ENCODE data around the gene TMEM253.
A peak's percentile ranks its signal among the peaks of the same experiment; 100 is the strongest.

Gene TMEM253

GRCh38 chr14:21090940-21091663 is 9.8 kb upstream of the TMEM253 start:
- DNase-seq: no peak

DNA sequence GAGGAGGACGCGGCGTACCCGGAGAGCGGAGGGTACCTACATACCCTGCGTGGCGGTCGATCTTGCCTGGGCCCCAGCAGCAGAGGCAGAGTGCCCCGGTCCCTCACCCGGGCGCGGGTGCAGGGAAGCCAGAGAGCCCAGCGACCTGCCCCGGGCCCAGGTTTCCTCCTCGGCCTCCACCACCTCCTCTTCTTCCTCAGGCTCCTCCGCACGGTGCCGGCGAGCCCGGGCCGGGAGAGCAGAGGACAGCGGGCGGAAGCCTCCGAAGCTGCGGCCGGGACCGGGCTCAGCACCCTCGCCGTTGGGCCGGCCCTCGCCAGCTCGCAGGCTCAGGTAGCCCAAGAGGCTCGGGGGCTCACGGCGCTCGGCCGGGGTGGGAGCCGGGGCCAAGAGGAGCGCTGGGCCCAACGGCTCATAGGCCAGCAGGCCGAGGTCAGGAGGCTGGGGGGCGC is 9.0 kb upstream of the TMEM253 start:
- no peak for DNase-seq

DNA sequence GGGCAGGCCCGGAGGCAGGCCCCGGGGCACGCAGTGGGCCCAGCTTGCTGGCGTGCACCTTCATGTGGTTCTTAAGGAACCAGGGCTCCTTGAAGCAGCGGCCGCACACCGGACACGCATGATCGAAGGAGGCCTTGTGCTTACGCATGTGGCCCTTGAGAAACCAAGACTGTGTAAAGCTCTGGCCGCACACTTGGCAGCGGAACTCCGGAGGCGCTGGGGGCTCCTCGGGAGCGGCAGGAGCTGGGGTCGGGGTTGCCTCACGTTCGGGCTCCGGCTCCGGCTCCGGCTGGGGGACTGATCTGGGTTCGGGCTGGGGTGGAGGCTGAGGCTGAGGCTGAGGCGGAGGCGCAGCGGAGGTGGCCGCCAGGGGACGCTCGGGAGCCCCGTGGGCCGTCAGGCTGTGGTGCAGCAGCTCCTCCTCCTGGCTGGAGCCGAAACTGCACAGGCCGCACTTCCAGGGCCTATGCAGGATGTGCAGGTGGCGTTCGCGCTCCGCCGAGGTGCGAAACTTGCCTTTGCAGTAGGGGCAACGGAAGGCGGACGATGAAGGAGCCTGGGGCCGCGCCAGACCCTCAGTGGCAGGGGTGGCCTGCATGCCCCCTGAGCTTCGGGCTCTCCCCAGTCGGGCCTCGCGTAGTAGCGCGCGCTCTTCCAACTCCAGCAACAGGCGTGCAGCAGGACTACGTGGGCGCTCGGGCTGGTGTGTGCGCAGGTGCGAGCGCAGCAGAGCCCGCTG is 8.4 kb upstream of the TMEM253 start:
- DNase-seq: peak; percentile 80 to 92 (median 86)

DNA sequence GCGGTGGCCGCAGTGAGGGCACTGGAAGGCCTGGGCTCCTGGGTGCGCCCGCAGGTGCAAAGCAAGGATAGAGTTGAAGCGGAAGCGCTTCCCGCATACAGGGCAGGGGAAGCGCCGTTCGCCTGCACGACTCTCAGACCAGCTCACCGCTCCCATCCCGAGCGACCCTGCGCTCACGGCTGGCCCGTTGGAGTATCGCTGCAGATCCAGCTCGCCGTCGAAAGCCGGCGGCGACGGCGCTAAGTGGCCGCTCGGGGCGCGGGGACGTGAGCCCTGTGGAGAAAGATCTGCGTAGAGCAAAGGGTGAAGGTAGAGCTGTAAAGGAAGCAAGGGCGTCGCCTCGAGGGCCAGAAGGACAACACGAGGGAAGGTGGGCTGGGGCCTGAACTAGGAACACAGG is 7.8 kb upstream of the TMEM253 start:
- no peak for DNase-seq

DNA sequence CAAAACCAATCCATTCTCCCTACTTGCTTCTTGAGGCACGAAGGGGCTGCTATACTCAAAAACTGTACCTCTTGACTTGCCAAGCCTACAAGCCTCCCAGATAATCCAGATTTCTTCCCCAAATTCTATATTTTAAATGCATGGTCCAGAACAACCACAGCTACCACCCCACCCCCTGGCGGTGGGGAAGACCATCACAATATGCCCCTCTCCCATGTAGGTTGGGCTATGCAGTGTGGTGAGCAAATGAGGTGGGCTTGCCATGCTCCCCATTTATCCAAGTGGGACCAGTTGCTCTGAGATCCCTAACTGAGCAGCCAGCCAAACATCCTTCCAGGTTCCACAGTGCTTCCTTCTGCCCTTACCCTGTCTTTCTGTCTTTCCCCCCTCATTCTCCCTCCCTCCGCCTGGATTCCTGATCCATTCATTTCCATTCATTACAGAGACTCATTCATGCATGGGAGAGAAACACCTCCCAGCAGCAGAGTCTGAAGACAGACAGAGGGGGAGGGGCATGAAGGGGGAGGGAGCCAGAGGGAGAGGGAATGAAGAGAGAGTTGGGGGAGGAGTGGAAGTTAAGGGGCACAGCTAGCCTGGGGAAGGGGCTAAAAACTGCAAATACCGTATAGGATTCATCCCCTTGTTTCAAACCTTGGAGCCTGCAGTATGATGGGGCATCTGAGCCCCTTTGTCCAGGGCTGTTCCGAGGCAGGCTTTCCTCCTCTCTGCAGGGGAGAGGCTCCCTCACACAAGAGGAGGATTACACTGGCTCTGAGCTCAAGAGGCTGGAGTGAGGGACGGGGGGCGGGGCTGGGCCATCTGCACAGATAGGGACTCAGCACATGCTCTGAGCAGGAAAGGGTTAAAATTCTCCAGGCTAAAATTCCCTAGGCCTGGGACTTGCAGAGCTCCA is 6.8 kb upstream of the TMEM253 start:
- no peak for DNase-seq

DNA sequence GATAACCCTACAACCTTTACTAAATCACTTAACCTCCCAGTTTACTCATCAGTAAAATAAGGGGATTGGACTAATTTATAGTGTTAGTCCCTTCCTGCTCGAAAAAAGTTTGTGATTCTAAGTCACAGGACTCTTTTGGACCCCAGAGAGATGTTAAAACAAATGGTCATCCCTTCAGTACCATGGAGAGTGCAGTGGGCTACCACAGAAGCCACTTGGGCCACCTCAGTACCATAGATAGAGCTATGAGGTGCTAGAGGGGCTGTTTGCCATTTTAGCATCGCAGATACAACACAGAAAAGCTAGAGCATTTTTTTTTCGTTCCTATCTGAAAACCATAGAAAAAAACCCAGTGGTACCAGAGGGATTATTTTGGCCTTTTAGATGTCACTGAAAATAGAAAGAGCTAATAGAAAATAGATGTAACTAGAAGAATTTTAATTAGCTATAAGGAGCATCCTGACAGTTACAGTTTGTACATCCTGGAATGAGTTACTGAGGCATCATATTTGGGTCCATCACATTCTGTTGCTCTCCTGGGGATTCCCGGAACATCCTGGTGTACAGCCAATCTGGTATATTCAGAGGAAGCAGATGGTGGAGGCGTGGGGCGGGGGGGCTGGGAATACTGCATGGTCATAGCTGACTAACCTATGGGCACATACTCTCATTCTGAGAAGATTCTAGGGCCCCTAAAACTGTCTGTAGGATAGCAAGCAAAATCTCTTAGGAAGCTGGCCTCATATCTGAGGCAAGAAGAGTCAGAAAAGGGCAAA is 5.2 kb upstream of the TMEM253 start:
- no peak for DNase-seq

- no peak for DNase-seq
Measured at GRCh38 chr14:21096438-21096837, 4.4 kb upstream of the TMEM253 start.

GRCh38 chr14:21096978-21097635 is 3.8 kb upstream of the TMEM253 start:
- no peak for DNase-seq

GRCh38 chr14:21097636-21098075 is 3.2 kb upstream of the TMEM253 start:
- no peak for DNase-seq

GRCh38 chr14:21098076-21098891 is 2.6 kb upstream of the TMEM253 start, which contains the start of gene ZNF219:
Gene ZNF219, minus strand, starts transcription at chr14:21098655. Its CDS starts 5,064 bp downstream, at chr14:21093591.
- DNase-seq: peak in 2 of 5 experiments; percentile 26 to 34

DNA sequence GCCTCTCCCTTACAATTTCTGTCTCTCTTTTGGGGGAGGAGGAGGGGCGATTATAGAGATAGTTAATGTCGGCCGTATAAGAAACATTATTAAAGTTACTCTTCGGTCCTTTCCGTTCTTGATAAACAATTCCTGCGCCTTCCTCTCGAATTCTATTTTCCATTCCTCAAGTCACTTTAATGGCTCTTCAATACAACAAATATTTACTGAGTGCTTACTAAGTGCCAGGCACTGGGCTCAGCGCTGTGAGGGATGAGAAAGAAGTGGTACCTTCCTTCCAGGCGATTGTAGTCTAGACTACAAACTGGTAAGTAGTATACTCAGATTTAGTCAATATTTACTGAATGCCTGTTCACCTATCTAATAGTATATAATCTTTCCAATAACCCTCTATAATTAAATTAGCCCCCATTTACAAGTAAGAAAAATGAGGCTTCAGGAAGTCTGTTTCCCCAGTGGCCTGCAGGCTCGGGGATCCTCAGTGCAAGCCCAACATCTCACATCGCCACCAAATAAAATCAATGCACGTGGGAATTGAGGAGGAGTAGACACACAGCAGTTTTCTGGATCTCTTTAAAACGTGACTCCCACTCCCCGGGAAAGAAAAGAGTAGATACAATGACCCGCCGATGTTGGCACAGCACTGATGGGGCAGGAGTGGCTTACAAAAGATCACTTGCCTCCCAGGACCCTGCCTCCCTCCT is 1.8 kb upstream of the TMEM253 start:
- no peak for DNase-seq

DNA sequence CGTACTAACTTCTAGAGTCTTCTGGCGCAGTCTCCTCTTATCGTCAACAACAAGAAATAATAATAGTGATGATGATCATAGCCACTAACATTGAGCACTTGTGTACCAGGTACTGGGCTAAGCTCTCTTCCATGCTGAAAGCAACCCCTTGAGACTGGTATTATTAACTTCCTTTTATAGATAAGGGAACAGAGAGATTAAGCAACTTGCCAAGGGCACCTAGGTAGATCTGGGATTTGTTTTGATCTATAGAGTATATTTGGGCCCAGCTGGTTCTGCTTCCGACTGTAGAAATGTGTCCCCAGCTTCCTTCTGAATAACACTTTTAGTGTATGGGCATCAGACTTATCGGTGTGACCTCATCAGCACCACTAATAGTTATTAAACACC is 1.3 kb upstream of the TMEM253 start:
- no peak for DNase-seq

DNA sequence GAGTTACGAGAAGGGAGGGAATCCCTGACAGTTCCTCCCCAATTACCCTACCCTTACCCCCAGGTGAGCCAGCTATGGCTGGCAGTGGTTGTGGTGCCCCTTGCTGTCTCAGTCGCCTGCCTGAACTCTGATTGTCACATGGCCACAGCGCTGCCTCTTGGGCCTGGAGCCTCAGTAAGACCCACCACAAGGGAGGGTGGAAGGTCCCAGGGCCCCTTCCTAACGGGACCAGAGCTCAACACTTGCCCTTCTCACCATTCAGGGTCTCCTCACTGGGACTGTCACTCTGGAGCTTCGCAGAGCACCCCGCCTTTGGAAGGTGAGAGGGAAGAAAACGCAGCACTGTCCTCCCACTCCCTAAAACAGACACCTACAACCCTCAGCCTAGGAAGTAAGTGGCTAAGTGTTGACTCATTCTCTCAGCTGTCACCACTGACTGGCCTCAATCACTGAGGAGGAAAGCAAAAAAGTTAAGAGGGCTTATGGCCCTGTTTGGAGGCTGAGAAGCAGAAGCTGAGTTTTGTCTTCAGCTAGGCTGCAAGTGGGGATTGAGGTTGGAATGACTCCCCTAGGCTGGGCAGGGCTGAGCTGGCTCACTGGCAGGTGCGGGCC is 1.0 kb downstream of the TMEM253 start:
- no peak for DNase-seq

DNA sequence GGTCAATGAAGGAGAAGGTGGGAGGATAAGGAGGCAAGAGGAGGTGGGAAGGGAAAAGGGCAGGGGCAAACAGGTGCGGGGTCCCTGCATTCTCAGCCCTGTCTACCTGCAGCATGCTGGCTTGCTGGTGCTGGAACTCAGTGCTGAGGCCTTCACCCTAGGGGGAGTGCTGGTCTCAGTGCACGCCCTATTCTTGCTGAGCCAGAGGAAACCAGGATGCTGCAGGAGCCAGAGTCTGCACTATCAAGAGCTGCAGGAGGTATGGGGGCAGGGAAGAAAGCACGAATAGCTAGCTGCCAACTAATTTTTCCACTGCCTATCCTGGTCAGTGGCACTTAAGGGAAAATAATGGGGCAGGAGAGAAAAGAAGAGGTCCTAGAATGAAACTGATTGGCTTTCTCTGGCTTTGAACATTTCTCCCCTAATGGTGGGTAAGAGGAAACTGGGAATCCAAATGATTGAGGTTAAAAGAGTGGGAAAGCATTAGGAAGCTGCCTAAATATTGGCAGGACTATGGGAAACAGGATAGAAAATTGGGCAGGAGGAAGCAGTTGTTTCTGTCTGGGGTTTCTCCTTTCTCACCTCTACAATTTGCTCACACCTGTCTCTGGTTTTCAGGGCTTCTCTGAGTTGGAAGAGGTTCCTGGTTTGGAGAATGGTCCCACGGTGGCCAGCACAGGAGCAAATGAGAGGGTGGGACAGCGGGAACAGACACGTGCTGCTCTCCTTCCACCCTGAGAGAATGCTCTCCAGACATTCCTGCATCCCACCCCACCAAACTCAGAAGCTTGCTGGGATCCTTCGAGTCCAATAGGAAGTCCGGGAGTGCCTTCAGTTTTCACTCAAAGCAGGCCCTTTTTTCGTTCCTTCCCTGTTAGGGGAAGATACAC is 1.9 kb downstream of the TMEM253 start:
- DNase-seq: no peak

- no peak for DNase-seq
Measured at GRCh38 chr14:21103411-21103709, 2.5 kb downstream of the TMEM253 start.

- peak; percentile 77 to 97 (median 89) for DNase-seq
Measured at GRCh38 chr14:21103710-21104447, 3.0 kb downstream of the TMEM253 start.

GRCh38 chr14:21104448-21105060 is 3.7 kb downstream of the TMEM253 start:
- DNase-seq: peak in 4 of 5 experiments; percentile 46 to 75 (median 50)

Data from T-helper 2 cell (primary cell).